Measurements from ENCODE around the gene LRRC1.

DNA sequence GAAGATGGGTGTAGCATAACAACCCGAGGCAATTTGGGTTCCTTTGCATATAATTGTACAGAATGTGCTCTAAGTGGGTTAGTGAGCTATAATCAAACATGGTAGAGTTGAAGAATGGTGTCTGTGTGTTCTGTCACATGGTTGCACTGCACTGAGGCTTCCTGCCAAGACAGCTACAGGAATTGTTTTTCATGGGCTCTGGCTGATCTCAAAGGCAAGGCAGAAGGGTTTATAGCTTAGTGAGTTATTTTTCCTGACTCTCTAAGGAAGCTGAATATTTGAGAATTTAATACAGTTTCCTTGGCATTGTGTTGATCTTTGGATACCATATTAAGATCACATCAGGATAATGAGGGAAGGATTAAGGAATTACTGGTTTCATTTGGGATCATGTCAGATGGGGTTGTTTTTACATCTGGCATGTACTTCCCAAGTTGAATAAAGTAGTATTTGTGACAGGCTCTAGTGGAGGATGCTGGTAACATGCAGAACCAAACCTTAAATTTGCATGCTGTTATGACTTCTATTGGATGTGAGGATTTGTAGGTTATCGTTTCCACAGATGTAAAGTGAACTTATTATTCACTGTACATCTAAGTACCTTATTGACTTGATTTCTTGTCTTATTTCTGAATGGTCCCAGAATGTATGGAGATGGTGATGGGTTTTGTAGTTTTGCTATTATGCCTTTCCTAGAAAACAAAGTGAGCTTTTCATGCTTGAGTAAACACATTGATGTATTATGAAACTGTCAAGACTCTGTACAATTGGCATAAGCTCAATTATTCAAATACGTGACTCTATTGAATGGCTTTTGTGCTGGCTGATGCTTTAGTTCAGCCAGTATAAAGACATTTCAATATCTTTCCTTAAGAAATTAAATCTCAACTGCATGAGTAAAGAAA is 43.3 kb downstream of the LRRC1 start:
- TF ChIP-seq, protein P1, sequence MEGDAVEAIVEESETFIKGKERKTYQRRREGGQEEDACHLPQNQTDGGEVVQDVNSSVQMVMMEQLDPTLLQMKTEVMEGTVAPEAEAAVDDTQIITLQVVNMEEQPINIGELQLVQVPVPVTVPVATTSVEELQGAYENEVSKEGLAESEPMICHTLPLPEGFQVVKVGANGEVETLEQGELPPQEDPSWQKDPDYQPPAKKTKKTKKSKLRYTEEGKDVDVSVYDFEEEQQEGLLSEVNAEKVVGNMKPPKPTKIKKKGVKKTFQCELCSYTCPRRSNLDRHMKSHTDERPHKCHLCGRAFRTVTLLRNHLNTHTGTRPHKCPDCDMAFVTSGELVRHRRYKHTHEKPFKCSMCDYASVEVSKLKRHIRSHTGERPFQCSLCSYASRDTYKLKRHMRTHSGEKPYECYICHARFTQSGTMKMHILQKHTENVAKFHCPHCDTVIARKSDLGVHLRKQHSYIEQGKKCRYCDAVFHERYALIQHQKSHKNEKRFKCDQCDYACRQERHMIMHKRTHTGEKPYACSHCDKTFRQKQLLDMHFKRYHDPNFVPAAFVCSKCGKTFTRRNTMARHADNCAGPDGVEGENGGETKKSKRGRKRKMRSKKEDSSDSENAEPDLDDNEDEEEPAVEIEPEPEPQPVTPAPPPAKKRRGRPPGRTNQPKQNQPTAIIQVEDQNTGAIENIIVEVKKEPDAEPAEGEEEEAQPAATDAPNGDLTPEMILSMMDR (IDR thresholded peaks at IDR 0.05), result no peak
- TF ChIP-seq POLR2A (IDR thresholded peaks at IDR 0.05), result no peak
